ENCODE data around the gene GUCY1A1.

Gene GUCY1A1

DNA sequence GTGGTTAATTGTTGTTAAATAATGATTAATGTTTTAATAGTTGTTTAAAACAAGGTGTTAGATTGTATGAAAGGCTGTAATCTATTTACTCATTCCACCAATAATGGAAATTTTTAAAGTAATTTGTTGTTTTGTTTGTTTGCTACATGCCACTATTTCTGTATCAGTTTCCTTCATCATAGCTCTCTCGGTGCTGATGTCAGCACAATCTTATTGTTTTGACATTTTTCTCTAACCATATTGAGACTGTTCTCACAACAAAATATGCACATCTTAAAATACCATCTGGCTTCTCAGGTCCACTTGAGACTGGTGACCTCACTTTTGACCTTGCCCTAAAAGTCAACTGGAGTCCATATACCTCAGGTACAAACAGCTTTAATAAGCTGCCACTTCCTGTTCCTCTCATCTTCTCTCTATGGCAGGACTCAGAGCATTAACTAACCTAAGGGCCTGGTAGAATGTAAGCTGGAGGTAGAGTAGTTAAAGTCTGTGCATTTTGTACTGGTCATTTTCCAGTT is 91.2 kb downstream of the GUCY1A1 start:
- no peak for DNase-seq (ENCODE audit: extremely low read depth, insufficient read length)
- H3K27me3 ChIP-seq (replicated peaks; ENCODE audit: control insufficient read depth, insufficient read depth, low read length) = no peaks in the 10 kb centered on the region
- TF ChIP-seq CTCF (IDR thresholded peaks at IDR 0.05; ENCODE audit: insufficient read depth, low read length, poor library complexity, severe bottlenecking) = no peak
- H3K4me3 ChIP-seq (replicated peaks; ENCODE audit: low read depth, low read length) = no peak overlapping the region
- H3K36me3 ChIP-seq (ENCODE audit: control insufficient read depth, insufficient read depth, low read length) = no peaks in the 10 kb centered on the region

DNA sequence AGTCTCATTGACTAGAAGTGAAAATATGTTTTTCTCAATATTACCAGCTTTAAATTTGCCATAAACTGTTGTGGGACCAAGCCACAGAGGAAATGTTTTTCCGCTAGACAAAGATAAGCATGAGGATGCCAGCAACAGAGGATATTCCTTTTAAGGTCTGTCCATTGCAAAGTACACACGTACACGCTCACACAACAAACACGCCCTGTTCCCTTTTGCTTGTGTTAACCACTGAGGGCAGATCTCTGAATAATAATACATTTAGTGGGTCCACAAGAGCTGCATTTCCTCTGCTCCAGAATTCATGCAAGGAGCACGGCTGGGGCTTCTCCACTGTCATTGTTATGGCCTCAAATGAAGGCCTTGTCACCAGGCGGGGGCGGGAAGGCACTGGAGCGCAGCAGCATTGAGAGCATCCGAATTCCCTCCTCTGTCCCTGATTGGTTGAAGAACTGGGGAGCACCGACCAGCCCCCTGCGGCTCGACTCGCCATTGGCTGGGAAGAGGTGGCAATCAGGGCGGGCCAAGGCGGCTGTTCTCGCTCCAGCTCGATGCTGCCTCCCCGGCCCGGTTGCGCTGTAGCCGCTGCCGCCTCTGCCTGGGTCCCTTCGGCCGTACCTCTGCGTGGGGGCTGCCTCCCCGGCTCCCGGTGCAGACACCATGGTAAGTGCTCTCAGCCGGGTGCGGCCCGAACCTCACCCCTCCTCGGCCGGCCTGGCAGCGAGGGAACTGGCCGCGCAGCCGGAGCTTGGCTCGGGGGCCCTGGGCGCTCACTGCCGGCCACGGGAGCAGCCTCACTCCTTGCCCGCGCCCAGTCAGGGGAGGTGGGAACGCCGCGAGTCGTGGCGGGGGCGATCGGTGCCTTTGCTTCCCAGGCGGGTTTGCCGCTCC is 92.1 kb downstream of the GUCY1A1 start, which contains the start of gene GUCY1B1:
Gene GUCY1B1, plus strand, starts transcription at position 541 of the 891 bp plus-strand sequence. Its CDS starts 120 bp downstream, at position 661.
- DNase-seq (ENCODE audit: extremely low read depth, insufficient read length) = peak; percentile 89
- Histone ChIP-seq H3K4me3 (replicated peaks; ENCODE audit: low read depth, low read length) (peak within 1 kb of the TSS; percentile 57), H3K36me3 (ENCODE audit: control insufficient read depth, insufficient read depth, low read length) (no peaks in the 10 kb centered on the region), H3K27me3 (replicated peaks; ENCODE audit: control insufficient read depth, insufficient read depth, low read length) (no peaks in the 10 kb centered on the region)
- TF ChIP-seq CTCF (IDR thresholded peaks at IDR 0.05; ENCODE audit: insufficient read depth, low read length, poor library complexity, severe bottlenecking) = peak; percentile 21

GRCh38 chr4:155759372-155760252 is 93.0 kb downstream of the GUCY1A1 start:
- TF ChIP-seq CTCF (IDR thresholded peaks at IDR 0.05; ENCODE audit: insufficient read depth, low read length, poor library complexity, severe bottlenecking) = no peak
- Histone ChIP-seq H3K4me3 (replicated peaks; ENCODE audit: low read depth, low read length) (peak overlapping the region; percentile 57), H3K27me3 (replicated peaks; ENCODE audit: control insufficient read depth, insufficient read depth, low read length) (no peaks in the 10 kb centered on the region), H3K36me3 (ENCODE audit: control insufficient read depth, insufficient read depth, low read length) (no peaks in the 10 kb centered on the region)
- DNase-seq (ENCODE audit: extremely low read depth, insufficient read length) = peak; percentile 69

GRCh38 chr4:155761047-155761446 is 94.4 kb downstream of the GUCY1A1 start:
- no peaks in the 10 kb centered on the region for H3K36me3 ChIP-seq (ENCODE audit: control insufficient read depth, insufficient read depth, low read length)
- TF ChIP-seq CTCF (IDR thresholded peaks at IDR 0.05; ENCODE audit: insufficient read depth, low read length, poor library complexity, severe bottlenecking) = no peak
- no peak for DNase-seq (ENCODE audit: extremely low read depth, insufficient read length)
- no peak overlapping the region for H3K4me3 ChIP-seq (replicated peaks; ENCODE audit: low read depth, low read length)
- no peaks in the 10 kb centered on the region for H3K27me3 ChIP-seq (replicated peaks; ENCODE audit: control insufficient read depth, insufficient read depth, low read length)

- Histone ChIP-seq H3K27me3 (replicated peaks; ENCODE audit: control insufficient read depth, insufficient read depth, low read length) (no peaks in the 10 kb centered on the region), H3K4me3 (replicated peaks; ENCODE audit: low read depth, low read length) (no peak overlapping the region), H3K36me3 (ENCODE audit: control insufficient read depth, insufficient read depth, low read length) (no peaks in the 10 kb centered on the region)
- DNase-seq (ENCODE audit: extremely low read depth, insufficient read length) = no peak
- no peak for TF ChIP-seq CTCF (IDR thresholded peaks at IDR 0.05; ENCODE audit: insufficient read depth, low read length, poor library complexity, severe bottlenecking)
Observed at GRCh38 chr4:155761916-155762315, 95.3 kb downstream of the GUCY1A1 start.

Data from GM06990 (cell line).